HG03097 (cell line): ENCODE results near the gene UTP3.
"Not testable (repeated sequence)": the region's sequence is repeated elsewhere in the genome, so short reads cannot be mapped to it uniquely, and the experiment has no call there.

Experiments used
- ATAC-seq: cut with Tn5 transposase; IDR thresholded peaks from one replicate; pipeline ENCODE4 v1.9.1; 2021; ENCODE audit not compliant: unreplicated experiment, low FRiP score

The UTP3 gene

DNA sequence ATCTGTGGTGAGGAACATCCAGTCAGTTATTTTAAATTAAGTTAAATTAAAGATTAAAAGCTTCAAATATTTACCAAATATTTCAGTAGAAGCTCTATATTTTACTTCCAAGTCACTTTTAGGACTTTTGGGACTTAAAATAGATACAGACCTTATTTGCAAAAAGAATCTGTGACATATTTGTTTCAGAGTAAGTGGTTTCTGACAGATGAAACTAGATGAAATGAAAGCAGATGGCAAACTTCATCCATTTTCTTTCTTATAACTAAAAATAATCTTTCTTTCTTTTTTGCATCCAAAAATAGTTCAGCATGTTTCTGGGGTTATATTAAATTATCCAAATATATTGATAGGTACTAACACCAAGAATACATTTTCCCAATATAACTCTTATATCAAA lies 6.6 kb upstream of the UTP3 start:
- ATAC-seq = no peak

DNA sequence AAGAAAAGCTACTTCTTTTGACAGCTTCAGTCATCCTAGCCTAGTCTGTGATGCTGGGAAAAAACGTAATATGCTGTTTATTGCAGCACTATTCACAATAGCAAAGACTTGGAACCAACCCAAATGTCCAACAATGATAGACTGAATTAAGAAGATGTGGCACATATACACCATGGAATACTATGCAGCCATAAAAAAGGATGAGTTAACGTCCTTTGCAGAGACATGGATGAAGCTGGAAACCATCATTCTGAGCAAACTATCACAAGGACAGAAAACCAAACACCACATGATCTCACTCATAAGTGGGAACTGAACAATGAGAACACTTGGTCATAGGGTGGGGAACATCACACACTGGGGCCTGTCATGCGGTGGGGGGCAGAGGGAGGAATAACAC lies 6.2 kb upstream of the UTP3 start:
- not testable (repeated sequence) for ATAC-seq

DNA sequence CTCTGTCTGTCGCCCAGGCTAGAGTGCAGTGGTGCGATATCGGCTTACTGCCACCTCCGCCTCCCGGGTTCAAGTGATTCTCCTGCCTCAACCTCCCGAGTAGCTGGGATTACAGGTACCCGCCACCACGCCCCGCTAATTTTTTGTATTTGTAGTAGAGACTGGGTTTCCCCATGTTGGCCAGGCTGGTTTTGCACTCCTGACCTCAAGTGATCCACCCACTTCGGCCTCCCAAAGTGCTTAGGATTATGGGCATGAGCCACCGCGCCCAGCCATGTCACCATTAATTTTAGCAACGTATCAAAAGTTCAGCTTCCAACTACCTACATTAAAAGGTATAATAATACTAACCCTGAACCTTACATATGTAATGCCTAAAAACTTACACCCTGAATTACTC lies 940 bp upstream of the UTP3 start:
- ATAC-seq = no peak

DNA sequence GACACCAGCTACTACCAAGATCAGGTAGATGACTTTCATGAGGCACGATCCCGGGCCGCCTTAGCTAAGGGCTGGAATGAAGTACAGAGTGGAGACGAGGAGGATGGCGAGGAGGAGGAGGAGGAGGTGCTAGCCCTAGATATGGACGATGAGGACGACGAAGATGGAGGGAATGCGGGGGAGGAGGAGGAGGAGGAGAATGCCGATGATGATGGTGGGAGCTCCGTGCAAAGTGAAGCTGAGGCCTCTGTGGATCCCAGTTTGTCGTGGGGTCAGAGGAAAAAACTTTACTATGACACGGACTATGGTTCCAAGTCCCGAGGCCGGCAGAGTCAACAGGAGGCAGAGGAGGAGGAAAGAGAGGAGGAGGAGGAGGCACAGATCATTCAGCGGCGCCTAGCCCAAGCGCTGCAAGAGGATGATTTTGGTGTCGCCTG lies 481 bp downstream of the UTP3 start:
- ATAC-seq = peak; percentile 1

DNA sequence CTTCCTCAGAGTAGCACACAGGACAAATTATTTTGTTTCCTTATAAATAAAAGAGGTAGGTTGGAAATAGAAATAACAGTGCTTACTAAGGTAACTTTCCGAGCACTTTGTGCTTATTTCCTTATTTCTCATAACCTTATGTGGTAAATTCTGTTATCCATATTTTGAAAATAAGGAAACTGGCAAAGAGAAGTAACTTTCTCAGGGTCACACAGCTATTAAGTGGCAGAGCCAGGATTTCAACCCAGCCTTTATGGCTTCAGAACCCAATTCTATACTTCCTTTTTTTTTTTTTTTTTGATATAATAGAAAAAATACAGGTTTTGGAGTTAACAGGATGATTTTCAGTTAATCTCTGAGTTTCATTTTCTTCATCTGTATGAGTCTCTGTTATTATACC lies 3.3 kb downstream of the UTP3 start:
- ATAC-seq = no peak

DNA sequence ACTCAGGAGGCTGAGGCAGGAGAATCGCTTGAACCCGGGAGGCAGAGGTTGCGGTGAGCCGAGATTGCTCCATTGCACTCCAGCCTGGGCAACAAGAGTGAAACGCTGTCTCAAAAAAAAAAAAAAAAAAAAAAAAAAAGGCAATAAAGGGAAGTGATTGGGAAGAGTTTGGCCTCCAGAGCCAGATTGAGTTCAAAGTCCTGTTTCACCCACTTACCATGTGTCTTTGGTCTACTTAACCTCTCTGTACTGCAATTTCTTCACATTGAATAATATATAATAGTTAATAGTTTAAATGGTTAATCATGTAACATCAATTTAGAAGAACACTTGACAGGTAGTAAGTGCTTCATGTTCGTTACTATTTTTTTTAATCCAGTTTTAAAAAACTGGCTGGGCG lies 6.3 kb downstream of the UTP3 start:
- not testable (repeated sequence) for ATAC-seq

DNA sequence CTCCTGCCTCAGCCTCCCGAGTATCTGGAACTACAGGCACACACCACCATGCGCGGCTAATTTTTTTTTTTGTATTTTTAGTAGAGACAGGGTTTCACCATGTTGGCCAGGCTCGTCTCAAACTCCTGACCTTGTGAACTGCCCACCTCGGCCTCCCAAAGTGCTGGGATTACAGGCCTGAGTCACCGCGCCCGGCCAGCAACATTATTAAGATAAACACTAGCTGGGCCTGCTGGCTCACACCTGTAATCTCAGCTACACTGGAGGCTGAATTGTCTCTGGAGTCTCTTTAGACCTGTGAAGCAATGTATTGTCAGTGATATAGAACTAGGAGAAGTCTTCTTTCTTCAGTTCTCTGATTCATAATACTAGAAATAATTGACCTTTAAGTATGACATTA lies 10.1 kb downstream of the UTP3 start:
- not testable (repeated sequence) for ATAC-seq

DNA sequence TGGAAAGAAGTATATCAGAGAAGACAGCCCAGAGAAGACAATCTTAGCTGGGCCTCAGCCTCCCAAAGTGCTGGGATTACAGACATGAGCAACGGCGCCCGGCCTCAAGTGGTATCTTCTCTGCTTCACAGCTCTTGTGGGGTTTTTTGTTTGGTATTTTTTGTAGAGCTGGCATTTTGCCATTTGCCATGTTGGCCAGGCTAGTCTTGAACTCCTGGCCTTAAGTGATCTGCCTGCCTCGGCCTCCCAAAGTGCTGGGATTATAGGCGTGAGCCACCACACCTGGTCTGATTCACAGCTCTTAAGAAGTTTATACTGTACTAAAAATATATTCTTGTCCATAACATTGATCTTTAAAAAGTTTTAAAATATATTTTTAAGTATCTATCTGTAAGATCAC lies 12.4 kb downstream of the UTP3 start:
- ATAC-seq = no peak

DNA sequence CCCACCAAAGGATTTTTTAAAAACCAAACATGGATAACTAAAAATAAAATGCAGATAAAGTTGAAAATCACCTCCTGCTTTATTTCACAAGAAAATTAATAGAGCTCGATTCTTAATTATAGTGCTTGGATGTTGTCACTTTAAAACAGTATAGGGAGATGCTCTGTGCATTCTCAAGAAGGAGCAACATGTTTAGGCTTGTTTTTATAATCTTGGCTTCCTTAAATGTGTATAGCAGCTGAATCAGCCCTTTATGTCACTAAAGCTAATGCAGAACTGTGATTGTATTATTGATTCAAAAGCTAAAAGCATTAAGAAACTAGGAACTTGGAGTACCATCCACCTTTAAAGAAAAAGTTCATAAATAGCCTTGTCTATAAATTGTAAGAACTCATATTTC lies 12.9 kb downstream of the UTP3 start:
- no peak for ATAC-seq

DNA sequence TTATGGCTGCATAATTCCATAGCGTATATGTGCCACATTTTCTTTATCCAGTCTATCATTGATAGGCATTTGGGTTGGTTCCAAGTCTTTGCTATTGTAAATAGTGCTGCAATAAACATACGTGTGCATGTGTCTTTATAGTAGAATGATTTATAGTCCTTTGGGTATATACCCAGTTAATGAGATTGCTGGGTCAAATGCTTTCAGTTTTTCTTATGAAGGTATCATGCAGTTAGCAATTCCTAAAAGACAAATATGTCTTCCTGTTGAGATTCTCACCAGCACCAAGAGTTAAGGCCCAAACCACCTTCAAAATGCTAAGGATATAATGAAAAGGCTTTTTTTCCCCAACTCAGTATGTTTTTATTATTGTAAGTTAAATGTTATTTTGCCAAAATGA lies 14.3 kb downstream of the UTP3 start:
- ATAC-seq = not testable (repeated sequence)

DNA sequence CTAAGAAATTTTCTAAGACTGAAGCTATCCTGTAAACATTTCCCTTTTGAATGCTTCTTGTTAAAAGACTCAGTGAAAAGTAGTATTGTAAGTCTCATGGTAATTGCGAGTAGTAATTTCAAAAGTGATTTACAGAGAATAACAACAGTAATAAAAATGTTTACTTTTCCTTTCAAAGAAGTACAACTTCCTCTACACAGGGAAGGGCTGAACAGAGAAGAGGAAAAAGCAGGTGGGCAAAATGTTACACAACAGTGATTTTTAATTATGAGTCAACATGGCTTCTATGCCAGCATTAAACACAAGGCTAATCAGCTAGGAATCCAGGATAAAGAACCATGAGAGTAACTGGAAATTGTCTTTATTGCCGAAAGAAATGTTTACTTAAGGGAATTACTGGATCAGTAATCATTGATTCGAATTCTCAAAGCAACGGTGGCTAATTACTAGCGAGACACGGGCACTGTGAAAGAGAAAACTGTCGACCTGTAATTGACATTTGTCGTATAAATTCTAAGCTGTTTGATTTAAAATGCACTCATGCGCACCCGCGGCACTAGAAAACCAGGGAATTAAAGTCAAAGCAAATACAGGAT lies 15.4 kb downstream of the UTP3 start:
- ATAC-seq = no peak

DNA sequence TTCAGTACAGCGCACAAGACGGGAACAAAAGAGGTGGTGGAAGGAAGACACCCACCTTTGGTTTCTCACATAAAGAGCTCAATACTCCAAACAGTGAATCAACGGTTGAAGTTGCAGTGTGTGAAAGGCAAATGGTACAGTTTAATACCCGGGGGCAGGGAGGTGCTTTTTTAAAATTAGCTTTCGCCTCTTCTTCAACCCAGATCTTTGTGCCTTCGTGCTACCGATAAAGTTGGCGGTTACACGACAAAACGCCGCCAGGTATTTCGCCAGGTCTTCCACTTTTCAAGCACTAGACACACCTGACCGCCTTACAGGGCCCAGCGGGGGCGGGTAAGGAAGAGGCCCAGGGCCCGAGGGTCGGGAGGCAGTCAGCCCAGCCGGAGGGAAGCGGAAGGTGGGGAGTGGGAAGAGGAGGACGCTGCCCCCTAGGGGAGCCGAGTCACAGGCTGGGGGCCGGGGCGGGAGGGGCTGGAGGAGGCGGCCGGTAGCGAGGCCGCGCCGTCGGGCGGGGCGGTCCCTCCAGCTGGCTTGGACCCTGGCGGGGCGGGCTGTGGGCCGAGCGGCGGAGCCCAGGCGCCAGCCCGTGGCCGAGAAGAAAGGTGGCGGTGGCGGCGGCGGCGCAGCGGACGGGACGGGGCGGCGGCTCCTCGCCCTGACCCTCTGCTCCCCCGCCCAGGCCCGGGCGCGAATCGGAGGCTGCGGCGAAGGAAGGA lies 16.0 kb downstream of the UTP3 start:
- ATAC-seq = peak; percentile 61

DNA sequence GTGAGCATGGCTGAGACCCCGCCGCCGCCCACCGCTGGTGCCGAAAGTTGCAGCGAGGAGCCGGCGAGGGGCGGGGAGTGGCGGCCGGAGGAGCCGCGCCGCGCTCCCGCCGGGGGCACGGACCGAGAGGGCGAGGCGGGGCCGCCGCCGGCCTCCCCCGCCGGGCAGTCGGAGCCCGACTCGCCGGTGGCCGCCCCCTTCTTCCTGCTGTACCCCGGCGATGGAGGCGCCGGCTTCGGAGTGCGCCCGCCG lies 16.5 kb downstream of the UTP3 start:
- peak; percentile 35 for ATAC-seq

DNA sequence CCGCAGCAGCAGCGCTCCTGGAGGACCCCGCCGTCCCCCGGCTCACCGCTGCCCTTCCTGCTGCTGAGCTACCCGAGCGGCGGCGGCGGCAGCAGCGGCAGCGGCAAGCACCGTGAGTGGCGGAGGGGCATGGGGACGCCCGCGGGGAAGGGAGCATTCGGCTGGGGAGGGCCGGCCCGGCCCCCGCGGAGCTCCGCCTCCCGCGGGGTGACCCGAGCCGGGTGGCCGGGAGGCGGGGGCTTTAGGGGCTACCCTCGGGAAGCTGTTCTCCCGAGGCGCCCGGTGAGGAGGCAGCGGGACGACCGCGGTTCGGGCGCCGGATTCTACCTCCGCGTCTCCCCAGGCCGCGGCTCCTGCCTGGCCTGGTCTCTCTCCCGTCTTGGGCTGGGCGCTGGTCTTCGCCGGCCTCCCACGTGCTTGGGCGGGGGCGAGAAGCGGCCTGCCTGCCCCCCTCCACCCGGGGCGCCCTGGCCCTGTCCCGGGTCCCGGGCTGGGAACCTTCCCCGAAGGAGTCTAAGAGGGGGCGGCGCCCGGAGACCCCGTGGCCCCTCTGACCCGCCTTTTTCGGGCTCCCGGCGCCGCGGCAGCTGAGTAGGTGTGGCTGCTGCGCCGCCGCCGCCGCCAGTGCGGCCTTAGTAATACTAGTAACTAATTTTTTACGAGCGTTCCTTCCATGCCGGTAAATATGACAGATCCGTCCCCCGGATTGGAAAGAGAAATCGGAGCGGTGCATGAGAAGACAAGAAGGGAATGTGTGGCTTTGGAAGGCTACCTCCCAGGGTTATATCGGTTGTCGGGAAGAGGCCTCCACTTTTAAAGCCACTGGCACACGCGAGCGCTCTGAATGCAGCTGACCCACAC lies 17.1 kb downstream of the UTP3 start:
- ATAC-seq = peak; percentile 55

DNA sequence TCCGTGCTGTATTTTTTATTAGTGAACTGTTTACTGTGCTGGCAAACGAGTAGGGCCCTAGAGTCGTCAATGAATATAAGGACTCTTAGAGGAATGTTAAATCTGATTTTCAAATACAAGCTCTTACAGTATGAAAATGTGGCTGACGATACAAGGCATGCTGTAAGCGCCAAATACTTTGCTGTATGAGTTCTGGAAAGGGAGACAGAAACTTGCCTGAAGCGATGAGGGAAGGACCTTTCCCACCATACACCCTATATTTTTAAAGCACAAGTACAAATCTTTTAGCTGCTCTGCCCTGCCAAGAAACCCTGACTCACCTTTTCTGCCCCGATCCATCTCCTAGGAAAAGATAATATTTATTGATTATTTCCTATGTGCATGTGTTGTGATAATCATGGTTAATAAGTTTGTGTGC lies 17.7 kb downstream of the UTP3 start:
- no peak for ATAC-seq

DNA sequence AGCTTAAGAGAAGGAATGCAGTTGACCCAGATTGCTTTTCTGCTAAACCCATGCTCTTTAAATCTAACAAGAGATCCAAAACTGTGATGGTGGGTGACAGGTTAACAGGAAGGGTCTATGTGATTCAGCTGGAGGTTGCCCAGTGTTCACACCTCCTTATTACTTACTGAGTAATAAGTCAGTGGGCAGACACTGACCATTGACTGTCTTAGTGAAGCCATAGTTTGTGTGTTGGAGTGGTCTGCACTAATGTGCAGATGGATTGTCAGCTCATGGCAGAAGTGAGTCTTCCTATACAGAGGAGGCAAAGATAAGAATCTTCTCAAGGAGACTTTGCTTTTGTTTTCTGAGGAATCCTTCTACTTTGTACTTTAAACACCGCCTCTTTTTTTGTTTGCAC lies 18.2 kb downstream of the UTP3 start:
- ATAC-seq = no peak

DNA sequence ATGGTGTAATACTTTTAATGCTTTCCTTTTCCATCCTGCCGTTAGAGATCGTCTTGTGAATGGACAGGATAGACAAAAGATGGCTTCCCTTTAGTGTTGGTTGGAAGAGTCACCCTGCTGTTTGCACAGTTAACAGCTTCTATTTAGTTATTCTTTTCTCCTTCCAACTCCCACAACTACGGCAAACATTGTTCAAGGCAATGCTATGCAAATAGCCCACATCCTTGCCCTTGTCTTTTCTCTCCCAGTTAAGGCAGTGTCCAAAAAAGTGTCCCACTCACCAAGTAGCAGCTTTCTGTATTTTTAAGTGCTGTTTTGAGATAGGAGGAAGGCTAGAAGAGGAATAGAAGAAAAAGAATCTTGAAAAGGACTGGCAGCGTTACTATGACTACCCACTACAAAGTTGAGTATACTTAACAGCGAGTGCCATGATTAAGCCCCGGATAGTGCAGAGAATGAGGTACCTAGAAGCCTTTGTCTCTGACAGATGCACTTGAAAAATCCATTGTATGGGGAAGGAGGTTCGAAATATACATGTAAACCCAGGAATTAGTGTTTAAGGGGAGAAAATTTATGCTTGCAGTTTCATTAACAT lies 21.4 kb downstream of the UTP3 start:
- no peak for ATAC-seq

DNA sequence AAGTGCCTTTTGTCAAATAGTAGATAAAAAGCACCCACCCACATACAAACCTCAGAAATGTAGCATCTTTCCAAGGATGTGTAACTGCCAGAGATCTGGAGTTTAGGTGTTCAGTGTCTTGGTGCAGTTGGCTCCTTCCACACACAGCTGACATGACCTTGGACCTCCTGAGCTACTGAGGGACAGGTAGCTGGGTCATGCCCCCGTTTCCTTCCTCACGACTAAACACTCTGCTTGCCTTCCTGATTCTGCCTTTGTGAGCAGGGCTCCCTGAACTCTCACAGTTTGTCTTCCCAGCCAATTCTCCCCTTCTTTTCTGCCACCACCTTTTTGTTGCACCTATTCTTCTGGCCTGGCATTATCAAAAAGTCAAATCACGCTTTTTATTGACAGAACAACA lies 23.3 kb downstream of the UTP3 start:
- ATAC-seq = no peak

DNA sequence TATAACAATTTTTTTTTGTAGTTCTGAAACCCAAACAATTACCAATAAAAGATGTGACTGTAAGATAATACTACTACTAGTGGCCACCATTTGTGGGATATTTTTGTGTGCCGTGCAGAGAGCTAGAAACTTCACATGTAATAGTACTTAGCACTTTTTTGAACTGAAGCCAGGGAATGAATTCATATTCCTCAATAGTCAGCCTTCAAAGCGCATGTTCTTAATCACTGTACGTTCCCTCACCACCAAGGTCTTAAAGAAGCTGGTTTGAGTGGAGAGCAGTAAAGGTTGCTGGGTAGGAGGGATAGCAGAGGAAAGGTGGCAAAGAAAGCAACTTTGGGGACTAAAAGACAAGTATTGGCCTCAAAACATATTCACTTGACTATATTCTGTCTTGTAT lies 23.8 kb downstream of the UTP3 start:
- no peak for ATAC-seq

DNA sequence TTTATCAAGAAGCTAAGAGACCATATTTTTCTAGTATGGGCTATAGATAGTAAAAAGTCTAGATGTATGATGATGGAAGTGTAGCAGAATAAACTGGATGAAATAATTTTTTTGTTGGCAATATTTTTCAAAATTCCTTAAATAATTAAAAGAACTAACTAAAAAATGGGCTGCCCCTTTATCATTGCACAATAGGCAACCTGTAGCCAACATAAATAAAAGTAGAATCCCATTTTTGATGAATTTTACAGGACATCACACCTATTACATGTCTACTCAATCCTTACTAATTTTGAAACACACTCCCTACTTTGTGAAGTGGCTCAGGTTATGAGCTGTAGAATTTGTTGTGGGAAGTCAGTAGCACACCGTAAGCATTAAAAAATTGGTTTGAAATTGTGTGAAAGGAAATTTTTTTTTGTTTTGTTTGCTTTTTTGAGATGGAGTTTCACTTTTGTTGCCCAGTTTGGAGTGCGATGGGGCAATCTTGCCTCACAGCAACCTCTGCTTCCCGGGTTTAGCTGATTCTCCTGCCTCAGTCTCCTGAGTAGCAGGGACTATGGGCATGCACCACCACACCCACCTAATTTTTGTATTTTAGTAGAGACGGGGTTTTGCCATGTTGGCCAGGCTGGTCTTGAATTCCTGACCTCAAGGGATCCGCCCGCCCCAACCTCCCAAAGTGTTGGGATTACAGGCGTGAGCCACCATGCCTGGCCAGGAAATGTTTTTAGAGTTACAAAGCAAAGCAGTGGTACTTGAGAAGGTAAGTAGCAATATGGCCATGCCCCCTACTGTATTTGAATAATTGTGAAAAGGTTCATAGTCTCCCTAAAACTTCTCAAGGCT lies 24.5 kb downstream of the UTP3 start:
- no peak for ATAC-seq
